Fibroblast of gingiva (primary cell): ENCODE data around the gene ACO2.
A peak's percentile ranks its signal among the peaks of the same experiment; 100 is the strongest.
"Not testable (repeated sequence)": the region's sequence is repeated elsewhere in the genome, so short reads cannot be mapped to it uniquely, and the experiment has no call there.

Source experiments
- DNase-seq: peaks from one replicate; pipeline ENCODE4 v3.0.0-alpha.2; 2011; ENCODE audit warnings: low read depth

ACO2 gene

GRCh38 chr22:41543854-41544670 lies 75.1 kb downstream of the ACO2 start, which contains the start of gene POLR3H:
POLR3H (minus strand) TSS chr22:41544470; CDS start chr22:41544101, 369 bp downstream.
- DNase-seq = peak; percentile 97

- DNase-seq = no peak
These were observed 76.0 kb downstream of the ACO2 start for GRCh38 chr22:41544671-41545476.

GRCh38 chr22:41548830-41549211 lies 79.9 kb downstream of the ACO2 start:
- no peak for DNase-seq

- DNase-seq = no peak
These were observed 82.1 kb downstream of the ACO2 start for GRCh38 chr22:41550952-41551491.

- no peak for DNase-seq
These were observed 83.1 kb downstream of the ACO2 start for GRCh38 chr22:41551877-41552582.

- DNase-seq = no peak
These were observed 86.5 kb downstream of the ACO2 start for GRCh38 chr22:41555325-41555982.

- no peak for DNase-seq
These were observed 87.6 kb downstream of the ACO2 start for GRCh38 chr22:41556561-41556960.

- DNase-seq = peak; percentile 52
These were observed 88.7 kb downstream of the ACO2 start for GRCh38 chr22:41557401-41558240.

GRCh38 chr22:41558241-41558630 lies 89.3 kb downstream of the ACO2 start:
- not testable (repeated sequence) for DNase-seq

GRCh38 chr22:41560095-41560471 lies 91.2 kb downstream of the ACO2 start:
- no peak for DNase-seq

- no peak for DNase-seq
These were observed 92.4 kb downstream of the ACO2 start for GRCh38 chr22:41561335-41561734.

GRCh38 chr22:41561788-41562187 lies 92.9 kb downstream of the ACO2 start:
- no peak for DNase-seq

- DNase-seq = no peak
These were observed 93.5 kb downstream of the ACO2 start for GRCh38 chr22:41562461-41562860.

GRCh38 chr22:41563051-41563711 lies 94.3 kb downstream of the ACO2 start:
- DNase-seq = no peak

GRCh38 chr22:41564563-41564962 lies 95.6 kb downstream of the ACO2 start:
- DNase-seq = no peak

GRCh38 chr22:41565403-41566054 lies 96.6 kb downstream of the ACO2 start:
- peak; percentile 60 for DNase-seq

GRCh38 chr22:41567512-41567768 lies 98.5 kb downstream of the ACO2 start:
- no peak for DNase-seq

- no peak for DNase-seq
These were observed 99.9 kb downstream of the ACO2 start for GRCh38 chr22:41568811-41569210.

- no peak for DNase-seq
These were observed 101.3 kb downstream of the ACO2 start for GRCh38 chr22:41570221-41570620.

- no peak for DNase-seq
These were observed 102.9 kb downstream of the ACO2 start for GRCh38 chr22:41571786-41572185.
